Measurements from ENCODE around the gene TSKU.

TSKU gene

DNA sequence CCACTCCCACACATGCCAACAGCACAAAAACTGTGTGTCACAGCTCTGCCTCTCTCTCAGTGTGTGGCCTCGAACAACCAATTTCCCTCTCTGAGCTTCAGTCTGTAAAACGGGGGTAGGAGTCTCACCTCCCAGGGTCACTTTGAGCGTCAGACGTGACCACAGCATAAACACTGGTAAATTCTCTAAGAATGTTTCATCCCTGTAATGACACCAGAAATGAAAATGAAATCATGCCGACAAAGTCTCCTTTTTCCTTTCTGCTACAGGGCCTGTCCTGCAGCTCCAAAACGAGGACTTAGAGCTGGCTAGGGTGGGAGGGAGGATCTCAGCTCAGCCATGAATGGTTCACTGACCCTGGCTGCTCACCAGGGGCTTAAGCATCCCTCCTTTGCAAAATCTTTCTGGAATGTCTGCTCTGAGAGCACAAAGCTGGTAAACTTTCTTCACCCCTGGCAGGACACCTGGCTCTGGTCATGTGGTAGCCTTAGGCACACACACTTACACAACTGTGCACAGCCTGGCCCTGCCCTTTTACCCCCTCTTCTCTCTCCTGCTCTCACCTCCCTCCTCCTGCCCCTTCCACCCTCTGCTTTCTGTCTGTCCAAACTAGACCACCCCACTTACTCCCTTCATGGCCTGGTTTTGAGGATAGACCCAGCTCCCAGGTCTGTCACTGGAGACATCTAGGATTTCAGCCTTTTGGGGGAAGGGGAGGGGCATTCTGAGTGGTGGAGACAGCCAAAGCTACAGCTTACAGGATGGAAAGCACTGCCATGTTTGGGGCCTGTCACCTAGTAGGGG is 12.3 kb upstream of the TSKU start:
- DNase-seq (ENCODE audit: low spot score), result no peak

DNA sequence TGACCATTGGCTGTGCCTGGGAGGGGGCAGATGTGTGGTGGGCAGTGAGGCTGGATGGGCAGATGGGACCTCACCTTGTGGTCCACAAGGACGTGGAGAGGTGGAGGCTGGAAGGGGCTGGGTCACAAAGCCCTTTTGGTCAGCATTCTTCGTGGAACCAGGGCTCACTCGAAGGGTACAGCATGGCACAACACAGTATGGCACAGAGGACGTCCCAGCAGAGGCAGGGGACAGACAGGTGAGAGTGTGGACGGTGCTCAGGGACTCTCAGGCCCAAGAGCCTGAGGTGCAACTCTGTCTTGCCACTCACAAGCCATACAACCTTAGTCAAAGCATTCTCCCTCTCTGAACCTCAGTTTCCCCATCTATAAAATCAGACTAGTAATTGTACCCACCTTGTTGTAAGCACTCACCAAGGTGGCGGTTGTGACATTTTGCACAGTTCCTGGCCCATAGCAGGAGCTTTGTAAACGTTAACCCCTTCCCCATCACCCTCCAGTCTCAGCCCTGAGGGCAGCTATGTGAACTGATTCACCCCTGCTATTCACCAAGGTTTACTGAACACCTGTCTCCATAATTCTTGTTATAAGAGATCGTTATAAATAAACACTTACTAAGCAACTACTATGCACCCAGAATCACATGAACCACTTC is 11.6 kb upstream of the TSKU start:
- DNase-seq (ENCODE audit: low spot score), result no peak

DNA sequence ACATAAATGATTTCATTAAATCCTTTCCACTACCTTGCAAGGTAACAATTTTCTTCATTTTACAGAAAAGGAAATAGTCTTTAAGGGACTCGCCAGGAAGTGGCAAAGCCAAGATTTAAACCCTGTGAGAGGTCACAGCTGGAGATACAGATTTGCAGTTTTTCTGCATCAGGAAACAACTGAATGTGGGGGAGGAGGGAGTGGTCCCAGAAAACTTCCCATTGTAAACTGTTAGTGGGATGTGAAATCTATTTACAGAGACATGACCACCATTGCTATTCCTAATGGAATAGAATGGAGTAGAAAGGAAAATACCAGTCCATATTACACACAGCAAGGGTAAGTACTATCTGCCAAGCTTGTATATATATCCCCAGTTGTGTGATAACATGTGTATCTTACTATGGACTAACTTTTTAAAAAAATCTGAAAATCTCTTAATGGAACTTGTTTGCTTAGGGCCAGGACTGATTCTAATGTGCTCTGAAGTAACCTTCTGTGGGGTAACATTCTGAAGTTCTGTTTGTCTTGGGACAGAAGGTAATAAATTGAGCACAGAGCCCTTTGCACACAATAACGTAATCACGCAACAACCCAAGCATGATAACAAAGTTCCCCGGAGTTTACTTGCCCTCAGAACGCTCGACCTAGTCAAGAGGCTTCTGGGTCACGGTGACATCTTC is 10.9 kb upstream of the TSKU start:
- no peak for DNase-seq (ENCODE audit: low spot score)

DNA sequence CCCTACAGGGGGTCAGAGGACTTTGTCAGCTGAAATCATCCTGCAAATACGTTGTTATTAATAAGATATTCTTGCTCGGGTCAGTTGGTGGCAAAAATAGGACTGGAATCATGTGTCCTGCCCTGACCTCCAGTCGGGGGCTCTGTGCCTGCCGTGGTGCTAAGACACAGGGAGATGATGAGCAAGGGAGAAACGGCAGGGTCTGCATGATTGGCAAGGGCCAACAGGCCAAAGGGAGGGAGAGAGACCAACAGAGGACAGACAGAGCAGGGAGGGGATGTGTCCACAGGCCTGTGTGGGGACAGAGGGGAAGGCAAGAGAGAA is 10.4 kb upstream of the TSKU start:
- no peak for DNase-seq (ENCODE audit: low spot score)

DNA sequence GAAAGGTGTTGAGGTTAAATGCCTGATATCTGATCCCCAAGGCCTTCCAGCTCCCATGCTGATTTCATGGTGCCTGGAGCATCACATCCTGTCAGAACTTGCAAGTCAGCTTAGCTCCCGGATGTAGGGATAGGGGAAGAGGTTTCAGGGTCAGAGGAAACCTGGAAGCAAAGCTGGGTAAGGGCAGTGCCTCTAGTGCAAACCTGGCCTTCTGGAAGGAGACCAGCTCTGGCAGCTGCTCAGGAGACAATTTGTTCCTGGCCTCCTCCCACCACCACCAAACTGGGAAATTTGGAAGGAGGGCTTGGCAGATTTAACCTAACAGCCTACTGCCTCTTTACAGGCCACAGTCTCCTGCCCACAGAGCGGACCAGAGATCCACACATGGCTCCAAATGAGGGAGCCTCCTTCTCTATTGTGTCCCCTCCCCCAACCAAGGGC is 9.2 kb upstream of the TSKU start:
- no peak for DNase-seq (ENCODE audit: low spot score)

DNA sequence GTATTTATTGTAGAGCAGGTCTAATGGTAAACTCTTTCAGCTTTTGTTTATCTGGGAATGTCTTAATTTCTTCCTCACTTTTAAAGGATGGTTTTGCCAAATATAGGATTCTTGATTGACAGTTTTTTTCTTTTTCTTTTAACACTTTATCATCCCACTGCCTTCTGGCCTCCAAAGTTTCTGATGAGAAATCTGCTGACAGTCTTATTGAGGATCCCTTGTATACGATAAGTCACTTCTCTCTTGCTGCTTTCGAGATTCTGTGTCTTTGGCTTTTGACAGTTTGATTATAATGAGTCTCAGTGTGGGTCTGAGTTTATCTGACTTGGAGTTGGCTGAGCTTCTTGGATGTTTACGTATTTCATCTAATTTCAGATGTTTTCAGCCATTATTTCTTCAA is 6.7 kb upstream of the TSKU start:
- DNase-seq (ENCODE audit: low spot score), result no peak

DNA sequence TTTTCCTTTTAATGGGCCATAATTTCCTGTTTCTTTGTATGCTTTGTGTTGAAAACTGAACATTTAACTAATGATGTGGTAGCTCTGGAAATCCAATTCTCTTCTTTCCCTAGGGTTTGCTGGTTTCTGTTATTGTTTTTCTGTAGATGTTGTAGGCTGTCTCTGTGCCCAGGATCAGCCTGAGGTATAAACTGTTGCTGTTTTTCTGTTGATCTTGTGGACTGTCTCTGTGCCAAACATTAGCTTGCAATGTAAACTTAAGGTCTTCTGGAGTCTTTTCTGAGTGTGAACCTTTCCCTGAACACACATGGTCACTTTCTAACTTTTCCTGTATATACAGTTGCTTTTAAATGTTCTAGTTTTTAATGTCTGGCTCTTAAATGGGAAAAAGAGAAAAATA is 5.9 kb upstream of the TSKU start:
- DNase-seq (ENCODE audit: low spot score), result no peak

DNA sequence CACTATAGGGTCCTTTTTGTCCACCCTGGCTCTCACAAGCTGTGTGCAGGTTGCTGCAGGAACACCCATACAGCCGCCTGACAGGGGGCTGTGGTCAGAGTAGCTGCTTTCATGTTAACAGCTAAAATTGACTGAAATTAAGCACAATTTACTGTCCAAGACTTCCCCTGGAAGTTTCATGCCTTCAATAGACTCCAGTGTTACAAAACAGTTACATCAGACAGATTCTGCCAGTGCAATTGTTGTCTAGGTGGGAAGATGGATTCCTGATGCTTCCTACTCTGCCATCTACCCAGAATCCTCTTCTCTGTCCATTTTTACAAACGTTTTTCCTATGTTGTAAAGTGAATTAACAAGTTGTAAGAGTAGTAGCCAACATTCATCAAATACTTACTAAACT is 5.3 kb upstream of the TSKU start:
- no peak for DNase-seq (ENCODE audit: low spot score)

DNA sequence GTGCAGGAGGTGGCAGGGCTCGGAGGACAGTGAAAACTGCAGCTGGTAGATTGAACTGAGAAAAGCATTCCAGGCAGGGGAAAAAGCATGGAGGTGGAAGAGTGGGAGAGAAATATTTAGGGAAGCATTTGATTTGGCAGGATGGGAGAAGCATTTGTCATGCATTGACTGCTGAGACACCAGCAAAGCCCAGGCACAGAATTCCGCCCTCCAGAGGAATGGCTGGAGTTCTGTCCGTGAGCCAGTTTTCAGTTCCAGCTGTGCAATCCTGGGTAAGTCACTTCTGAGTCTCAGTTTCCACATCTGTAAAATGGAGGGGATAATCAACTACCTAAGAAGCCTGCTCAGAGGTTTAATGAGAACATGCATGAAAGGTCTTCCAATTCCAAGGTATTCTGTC is 4.3 kb upstream of the TSKU start:
- DNase-seq (ENCODE audit: low spot score), result no peak

DNA sequence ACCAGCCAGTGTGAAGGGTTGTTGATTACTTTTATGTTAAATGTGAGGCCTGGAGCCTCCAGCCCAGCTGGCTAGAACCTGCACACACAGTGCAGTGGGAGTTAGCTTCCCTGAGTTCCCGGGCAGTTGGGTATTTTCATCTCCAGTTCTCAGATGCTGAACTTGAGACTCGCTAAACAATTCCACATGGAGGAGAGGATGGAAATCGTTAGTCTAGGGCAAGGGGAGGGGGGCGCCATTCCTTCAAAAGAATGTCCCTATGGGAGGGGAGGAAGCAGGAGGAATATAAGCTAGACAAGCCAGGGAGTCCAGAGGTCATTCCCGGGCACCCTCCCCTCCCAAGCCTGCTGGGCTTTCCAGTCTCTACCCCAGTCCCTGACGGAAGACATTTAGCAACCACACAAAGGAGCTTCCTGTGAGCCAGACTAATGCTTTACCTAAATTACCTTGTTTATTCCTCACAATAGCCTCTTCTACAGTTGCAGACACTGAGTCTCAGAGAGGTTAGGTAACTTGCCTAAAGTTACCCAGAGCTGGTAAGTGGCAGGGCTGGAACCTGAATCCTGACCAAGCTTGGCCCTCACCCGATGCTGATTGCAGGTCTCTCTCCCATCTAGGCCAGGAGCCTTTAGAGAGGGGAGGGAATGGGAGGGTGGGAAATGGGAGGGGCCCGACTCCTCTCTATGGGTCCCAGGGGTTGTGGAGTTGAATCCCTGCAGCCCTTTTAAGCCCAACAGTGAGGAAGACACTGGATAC is 1.9 kb upstream of the TSKU start:
- no peak for DNase-seq (ENCODE audit: low spot score)

DNA sequence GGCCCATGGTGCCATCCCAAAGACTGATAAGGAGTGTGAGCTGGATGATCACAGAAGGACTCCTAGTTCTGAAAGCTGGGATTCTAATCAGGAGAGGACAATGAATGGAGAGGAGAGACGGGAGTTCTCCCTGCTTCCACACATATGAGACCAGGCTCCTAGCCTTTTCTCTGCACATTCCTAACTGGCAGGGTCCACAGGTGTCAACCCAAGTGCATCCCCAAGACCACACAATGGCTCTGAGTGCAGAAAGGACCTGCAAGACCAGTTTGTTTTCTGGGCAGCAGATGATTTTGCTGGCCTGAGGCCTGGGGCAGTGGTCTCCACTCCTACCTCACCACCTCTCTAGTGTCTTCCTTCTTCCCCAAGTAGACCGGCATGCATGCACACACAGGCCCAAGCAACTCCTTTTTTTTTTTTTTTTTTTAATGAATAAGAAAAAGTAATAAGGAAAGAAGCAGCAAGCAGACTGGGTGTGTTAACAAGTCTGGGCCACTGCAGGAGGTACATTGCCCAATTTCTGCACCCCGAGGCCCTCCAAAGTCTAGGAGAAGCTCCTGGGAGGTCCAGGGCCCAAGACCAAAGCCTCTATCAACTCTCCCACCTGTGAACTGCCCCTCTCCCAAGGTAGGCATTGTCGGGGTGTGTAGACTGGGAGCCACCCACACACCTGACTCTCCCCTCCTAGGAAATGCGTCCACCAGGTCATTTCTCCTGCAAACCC is 1.2 kb upstream of the TSKU start:
- no peak for DNase-seq (ENCODE audit: low spot score)

DNA sequence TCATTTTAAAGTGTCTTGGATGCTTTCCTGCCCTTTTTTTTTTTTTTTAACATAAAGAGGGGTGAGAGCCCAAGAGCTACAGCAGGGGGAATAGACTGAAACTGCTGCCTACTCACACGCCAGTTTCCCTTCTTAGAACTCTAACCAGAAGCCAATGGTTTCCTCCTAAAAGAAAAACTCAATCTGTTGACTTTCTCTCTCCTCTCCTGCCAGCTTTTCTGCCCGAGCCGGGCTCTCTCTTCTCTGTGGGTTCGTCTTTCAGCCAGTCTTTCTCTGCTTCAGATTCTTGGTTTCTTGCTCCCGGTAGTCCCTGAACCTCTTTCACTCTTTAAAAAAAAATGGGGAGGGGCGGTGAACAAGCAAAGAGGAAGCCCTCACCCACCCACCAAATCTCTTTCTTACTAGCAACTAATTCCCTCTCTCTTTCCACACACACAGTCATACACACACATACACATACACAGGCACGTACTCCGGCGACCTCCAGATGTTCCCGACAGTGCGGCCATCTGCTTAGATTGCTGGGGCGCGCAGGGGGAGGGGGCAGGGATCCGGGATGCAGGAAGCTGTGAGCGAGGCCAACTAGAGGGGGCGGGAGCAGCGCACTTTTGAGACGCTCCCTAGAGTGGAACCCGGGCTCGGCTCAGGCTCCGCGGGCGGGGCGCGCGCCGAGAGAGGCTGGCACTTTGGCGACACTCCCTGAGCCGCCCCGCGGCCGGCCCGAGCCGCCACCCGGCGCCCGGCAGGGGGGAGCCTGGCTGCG is 444 bp upstream of the TSKU start:
- DNase-seq (ENCODE audit: low spot score), result peak; percentile 16

DNA sequence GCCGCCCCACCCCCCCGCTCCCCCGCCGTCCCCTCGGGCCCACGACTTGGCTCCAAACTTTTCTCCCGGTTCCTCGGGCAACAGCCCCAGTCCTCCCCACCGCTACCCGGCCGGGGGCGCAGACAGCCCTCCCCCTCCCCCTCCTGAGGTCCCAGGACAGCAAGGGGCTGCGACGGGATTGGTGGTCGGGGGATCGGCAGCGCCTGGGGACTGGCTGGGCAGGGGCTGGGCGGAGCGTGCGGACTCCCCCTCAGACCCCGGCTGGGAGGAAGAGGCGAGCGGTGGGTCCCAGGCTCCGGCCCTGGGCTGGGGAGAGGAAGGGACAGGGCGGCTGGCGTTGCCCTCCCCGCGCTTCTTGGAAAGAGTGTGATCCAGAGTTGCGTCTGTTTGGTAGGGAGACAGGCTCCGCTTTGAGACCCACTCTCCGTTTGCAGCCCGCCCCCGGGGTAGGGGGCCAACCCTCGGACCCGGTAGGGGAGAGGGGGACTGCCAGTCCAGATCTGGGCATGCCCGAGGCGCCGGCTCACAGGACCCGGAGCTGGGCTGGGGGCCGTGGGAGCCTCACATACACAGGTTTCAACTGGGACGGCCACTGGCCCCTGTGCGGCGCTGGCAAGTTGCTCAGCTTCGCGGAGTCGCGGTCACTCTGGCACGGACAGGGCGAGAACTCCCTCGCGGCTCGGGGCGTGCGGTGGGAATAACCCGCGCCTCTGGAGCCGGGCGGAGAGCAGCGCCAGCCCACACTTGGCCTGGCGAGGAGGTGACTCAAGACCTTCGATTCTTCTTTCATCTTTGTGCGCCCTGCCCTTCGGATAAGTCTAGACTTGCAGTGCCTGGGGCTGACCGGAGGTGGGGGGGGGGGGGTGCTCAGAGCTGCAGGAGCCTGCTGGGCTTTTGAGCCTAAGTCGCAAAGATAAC is 999 bp downstream of the TSKU start:
- DNase-seq (ENCODE audit: low spot score), result no peak

DNA sequence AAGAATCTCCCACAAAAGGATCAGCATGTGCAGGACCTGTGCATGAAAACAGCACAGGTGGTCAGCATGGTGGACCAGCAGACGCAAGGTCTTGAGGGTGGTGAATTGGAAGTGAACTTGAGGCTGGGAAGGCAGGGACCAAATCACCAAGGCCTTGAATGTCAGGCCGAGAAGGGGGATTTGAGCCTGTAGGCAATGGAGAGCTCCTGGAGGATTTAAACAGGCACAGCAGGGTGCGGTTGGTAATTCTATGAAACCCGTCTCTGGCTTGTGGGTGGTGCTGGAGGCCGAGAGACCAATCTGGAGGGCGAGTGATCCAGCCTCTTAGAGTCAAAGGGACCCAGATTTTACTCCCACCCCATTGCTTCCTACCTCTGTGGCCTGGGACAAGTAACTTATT is 2.4 kb downstream of the TSKU start:
- DNase-seq (ENCODE audit: low spot score), result no peak

DNA sequence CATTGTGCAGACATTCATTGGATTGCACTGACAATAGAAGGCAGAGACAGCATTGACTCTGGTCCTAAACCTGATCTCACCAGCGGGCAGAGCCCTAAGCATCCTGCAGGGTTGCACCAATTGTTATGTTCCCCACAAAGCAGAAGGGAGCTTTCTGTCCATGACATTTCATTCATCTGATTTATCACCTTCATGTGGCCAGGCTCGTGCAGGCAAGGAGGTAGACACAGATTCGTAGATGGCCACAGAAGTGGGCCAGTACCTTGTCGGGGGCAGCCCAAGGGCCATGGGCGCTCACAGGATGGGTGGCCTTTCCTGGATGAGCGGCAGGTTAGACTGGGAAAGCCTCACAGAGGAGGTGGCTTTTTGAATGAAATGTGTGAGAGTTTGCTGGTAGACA is 2.9 kb downstream of the TSKU start:
- no peak for DNase-seq (ENCODE audit: low spot score)

DNA sequence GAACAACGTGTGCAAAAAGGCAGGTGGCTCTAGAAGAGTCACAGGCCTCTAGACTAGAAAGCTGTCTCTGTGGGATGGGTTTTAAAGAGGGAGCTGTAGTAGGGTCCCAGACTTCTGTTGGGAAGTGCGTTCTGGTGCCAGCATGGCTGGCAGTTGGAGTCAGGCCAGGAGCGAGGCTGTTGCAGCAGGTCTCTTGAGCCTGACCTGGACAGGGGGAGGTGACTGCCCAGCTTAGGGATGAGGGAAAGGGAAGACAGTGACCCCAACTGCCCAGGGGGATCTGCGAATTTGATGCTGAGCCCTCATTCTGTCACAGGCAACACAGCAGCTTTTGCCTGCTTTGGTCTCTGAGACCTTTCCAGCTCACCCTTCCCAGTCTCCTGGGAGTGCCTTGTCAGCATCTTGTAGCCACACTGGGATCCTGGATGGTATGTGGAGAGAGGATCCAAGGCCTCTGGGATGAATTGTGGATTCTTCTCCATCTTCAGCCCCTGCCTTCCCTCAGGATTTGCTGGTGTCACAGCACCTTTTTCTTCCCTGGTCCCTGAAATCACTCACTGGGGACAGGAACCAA is 3.4 kb downstream of the TSKU start:
- no peak for DNase-seq (ENCODE audit: low spot score)

DNA sequence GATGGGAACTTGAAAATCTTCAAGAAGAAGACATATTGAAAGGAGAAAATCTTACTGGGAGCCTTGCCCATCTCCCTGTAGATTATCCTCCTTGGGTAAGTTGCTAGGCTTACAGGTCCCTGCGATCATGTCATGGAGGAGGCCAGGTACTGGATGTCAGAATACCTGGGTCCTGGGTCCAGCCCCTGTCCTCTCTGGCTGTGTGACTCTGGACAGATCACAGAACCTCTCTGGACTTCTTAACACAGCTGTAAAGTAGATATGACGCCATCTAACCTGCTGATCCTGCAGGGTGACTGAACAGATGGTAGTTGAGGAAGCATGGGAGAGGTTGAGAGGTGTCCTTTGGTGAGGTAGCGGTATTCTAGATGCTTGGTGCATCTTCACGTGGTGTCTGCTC is 4.1 kb downstream of the TSKU start:
- DNase-seq (ENCODE audit: low spot score), result no peak

DNA sequence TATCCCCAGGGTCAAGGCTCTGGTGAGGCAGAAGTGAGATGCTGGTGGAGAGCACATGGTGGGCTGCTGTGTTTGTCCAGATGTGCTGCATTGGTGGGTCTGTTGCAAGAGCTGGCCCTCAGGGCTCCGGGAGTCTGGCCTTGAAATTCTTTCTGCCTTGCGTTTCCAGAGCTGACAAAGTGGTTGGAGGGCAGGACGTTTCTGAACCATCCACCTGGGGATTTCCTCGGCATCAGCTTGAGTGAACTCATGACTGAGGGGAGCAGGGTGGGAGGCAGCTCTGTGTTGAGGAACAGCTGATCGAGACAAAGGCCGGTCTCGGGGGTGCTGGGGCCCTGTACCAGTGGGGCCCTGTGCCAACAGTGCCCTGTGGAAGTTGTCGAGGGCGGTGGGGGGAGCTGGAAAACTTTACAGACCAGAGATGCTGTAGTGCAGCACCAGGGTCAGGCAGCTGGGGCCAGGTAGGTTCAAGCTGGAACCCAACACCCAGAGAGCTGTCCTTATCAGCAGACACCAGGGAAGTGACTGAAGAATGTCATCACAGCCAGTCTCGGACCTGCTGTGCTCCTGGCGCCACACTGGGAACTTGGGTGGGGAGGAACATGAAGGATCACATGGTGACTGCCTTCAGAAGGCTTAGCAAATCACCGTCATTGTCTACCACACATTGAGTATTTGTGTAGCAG is 4.9 kb downstream of the TSKU start:
- DNase-seq (ENCODE audit: low spot score), result no peak

Data from CD4-positive, alpha-beta T cell treated with Interleukin-6 at 100 ng/mL for 8 hours (primary cell).